Neural cell (in vitro differentiated cells): ENCODE results near the gene OSBPL2.

Experiments
- EZH2 ChIP-seq: fragments of 200-600, 300-800 bp; shearing (Covaris generic), sonication (generic); IDR thresholded peaks from 2 replicates; pipeline ENCODE4 v1.6.1; 2014; ENCODE audit warnings: antibody characterized with exemption, low read length, borderline replicate concordance, mild to moderate bottlenecking; ENCODE audit not compliant: insufficient read depth, poor library complexity, severe bottlenecking
- POLR2AphosphoS5 ChIP-seq: IDR thresholded peaks from 2 replicates; pipeline ENCODE4 v1.6.1; 2012
- TF ChIP-seq, protein P1 (sequence below): fragments of 450-650 bp; IDR thresholded peaks from 2 replicates; pipeline ENCODE4 v1.5.1; 2014; ENCODE audit warnings: antibody characterized with exemption, mild to moderate bottlenecking, moderate library complexity; ENCODE audit not compliant: poor library complexity, severe bottlenecking

DNA sequence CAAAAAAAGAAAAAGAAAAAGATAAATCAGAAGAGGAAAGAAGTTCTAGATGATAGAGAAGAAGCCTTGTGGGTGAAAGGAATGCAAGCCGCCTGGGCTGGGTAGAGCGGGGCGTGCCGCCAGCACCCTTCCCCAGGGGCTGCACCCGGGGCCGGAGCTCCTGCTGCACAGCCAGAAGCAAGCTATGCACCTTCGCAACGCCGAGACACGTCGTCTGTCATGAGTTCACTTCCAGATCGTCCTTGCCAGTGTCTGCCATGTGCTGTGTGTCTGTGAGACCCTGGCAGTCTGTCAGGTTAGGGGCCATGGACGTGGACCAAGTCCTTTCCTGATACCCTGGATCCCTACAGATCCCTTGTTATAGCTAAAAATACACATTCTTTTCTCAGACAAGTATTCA, 38.9 kb downstream of the OSBPL2 start:
- TF ChIP-seq, protein P1, sequence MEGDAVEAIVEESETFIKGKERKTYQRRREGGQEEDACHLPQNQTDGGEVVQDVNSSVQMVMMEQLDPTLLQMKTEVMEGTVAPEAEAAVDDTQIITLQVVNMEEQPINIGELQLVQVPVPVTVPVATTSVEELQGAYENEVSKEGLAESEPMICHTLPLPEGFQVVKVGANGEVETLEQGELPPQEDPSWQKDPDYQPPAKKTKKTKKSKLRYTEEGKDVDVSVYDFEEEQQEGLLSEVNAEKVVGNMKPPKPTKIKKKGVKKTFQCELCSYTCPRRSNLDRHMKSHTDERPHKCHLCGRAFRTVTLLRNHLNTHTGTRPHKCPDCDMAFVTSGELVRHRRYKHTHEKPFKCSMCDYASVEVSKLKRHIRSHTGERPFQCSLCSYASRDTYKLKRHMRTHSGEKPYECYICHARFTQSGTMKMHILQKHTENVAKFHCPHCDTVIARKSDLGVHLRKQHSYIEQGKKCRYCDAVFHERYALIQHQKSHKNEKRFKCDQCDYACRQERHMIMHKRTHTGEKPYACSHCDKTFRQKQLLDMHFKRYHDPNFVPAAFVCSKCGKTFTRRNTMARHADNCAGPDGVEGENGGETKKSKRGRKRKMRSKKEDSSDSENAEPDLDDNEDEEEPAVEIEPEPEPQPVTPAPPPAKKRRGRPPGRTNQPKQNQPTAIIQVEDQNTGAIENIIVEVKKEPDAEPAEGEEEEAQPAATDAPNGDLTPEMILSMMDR: no peak
- TF ChIP-seq EZH2 (no peak), POLR2AphosphoS5 (no peak)
